Psoas muscle (tissue), 8 donors: ENCODE results near the gene TYW3. TPM values are rescaled to one million over a fixed set of nuclear protein-coding genes. Genes with fewer than 3 reads are reported as not detected.

Experiments
- ATAC-seq, 4 donors: fragments of 200-7000 bp; cut with Tn5 transposase; one replicate each; pipeline ENCODE4 v1.9.1; 2020; ENCODE audit warnings: moderate library complexity in 3 of 4, mild to moderate bottlenecking in 2 of 4
- DNase-seq, 2 donors: peaks; one replicate each; pipeline ENCODE4 v3.0.0-alpha.2; 2020
- H3K27ac ChIP-seq: fragments of 200-600 bp; one replicate; pipeline ENCODE4 v1.8.0; 2022
- H3K27me3 ChIP-seq, 3 donors: fragments of 200-600 bp in 1 of 3; one replicate each; pipeline versions ENCODE4 v1.6.1 to v1.8.0; 2013 to 2022; ENCODE audit warnings: low read length in 2 of 3, mild to moderate bottlenecking in 2 of 3, moderate library complexity in 1 of 3; ENCODE audit not compliant: insufficient read depth in 3 of 3
- H3K36me3 ChIP-seq, 2 donors: fragments of 200-600 bp in 1 of 2; one replicate each; pipeline versions ENCODE4 v1.6.1 to v1.8.0; 2013 to 2022; ENCODE audit warnings: low read depth in 1 of 2, mild to moderate bottlenecking in 1 of 2, moderate library complexity in 1 of 2; ENCODE audit not compliant: insufficient read depth in 1 of 2
- H3K4me1 ChIP-seq: fragments of 200-600 bp; one replicate; pipeline ENCODE4 v1.8.0; 2022
- H3K4me3 ChIP-seq: fragments of 200-600 bp; one replicate; pipeline ENCODE4 v1.8.0; 2022; ENCODE audit warnings: mild to moderate bottlenecking
- H3K9me3 ChIP-seq: fragments of 200-600 bp; one replicate; pipeline ENCODE4 v1.8.0; 2022
- WGBS, 3 donors: extraction: QIAGEN DNeasy Blood & Tissue Kit; methylation state at CpG; one replicate each; pipeline versions ENCODE4 v1.1.6 to v1.1.7; 2013; 5-methylcytosine and 5-hydroxymethylcytosine counted together
- intact Hi-C, 2 donors: fragments of 100-400 bp; cut with DNase I; formaldehyde crosslinking; loops; one replicate each; pipeline versions ENCODE4 v1.11.0 to v1.14.2; 2022
- polyA plus RNA-seq, 3 donors: library from polyadenylated mRNA; stranded (reverse); fragments of 200-250 nt; gene quantifications; one replicate each; pipeline ENCODE4 v1.2.3, GENCODE V29; 2013
- total RNA-seq, 4 donors: library from RNA; stranded (reverse); fragmentation: NEBNext Ultra II Directional in 2 of 4; extraction: Animal tissue kit (Norgen Biotek cat#: 25700) in 2 of 4; gene quantifications; one replicate each; pipeline versions ENCODE4 v1.2.1 to v1.2.4, GENCODE V29; 2021 to 2023
- TF ChIP-seq, protein P1 (sequence below): fragments of 200-600 bp; IDR thresholded peaks from one replicate; pipeline ENCODE4 v1.8.0; 2022; ENCODE audit warnings: antibody characterized with exemption
- donor health status: healthy with polysubstance abuse.
- donor health status: DM: no; HTN: no; CAD: no; lungs with moderate emphysema.
- donor health status: Bipolar disorder and iron deficiency.
- donor health status: healthy.
- donor health status: DM: yes; HTN: yes; CAD: no.
- donor health status: DM: no; HTN: no; CAD: no.
- donor health status: DM: no; HTN: no; CAD: no.
- donor health status: DM: yes; HTN: yes; CAD: no.

TYW3 gene
- total and polyA plus RNA-seq, 7 donors: 7.1 to 21.5 (median 9.8) TPM

DNA sequence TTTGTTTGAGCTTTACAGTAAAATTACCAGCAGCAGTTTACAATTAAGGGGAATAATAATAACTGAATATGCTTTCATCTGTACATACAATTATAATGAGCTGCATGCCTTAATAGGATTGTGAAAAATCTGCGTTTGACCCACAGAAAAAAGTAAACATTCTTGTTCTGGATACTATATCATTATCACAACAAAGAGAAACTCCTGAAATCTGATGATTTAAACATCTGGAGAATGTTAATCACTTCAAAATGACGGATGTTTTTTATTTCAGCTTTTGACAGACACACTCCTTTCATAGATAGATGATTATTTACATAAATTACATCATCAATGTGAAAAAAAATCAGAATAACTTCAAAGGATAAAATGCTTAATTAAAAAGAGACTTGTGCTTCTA lies 58.5 kb downstream of the TYW3 start:
- Histone ChIP-seq H3K27me3 (peaks cover 0 to 4% (median 0%) of the 10 kb centered on the region in 3 donors), H3K27ac (no peak overlapping the region), H3K4me3 (no peak overlapping the region), H3K36me3 (no peaks in the 10 kb centered on the region), H3K9me3 (no peaks in the 10 kb centered on the region), H3K4me1 (no peaks in the 10 kb centered on the region)
- DNase-seq (no peak), ATAC-seq (no peak)
- intact Hi-C loops: no loop called here
- TF ChIP-seq, protein P1, sequence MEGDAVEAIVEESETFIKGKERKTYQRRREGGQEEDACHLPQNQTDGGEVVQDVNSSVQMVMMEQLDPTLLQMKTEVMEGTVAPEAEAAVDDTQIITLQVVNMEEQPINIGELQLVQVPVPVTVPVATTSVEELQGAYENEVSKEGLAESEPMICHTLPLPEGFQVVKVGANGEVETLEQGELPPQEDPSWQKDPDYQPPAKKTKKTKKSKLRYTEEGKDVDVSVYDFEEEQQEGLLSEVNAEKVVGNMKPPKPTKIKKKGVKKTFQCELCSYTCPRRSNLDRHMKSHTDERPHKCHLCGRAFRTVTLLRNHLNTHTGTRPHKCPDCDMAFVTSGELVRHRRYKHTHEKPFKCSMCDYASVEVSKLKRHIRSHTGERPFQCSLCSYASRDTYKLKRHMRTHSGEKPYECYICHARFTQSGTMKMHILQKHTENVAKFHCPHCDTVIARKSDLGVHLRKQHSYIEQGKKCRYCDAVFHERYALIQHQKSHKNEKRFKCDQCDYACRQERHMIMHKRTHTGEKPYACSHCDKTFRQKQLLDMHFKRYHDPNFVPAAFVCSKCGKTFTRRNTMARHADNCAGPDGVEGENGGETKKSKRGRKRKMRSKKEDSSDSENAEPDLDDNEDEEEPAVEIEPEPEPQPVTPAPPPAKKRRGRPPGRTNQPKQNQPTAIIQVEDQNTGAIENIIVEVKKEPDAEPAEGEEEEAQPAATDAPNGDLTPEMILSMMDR: no peak
- WGBS, 3 donors: 10 to 14% (median 13%) methylated on average over 2 of the region's 2 CpGs

DNA sequence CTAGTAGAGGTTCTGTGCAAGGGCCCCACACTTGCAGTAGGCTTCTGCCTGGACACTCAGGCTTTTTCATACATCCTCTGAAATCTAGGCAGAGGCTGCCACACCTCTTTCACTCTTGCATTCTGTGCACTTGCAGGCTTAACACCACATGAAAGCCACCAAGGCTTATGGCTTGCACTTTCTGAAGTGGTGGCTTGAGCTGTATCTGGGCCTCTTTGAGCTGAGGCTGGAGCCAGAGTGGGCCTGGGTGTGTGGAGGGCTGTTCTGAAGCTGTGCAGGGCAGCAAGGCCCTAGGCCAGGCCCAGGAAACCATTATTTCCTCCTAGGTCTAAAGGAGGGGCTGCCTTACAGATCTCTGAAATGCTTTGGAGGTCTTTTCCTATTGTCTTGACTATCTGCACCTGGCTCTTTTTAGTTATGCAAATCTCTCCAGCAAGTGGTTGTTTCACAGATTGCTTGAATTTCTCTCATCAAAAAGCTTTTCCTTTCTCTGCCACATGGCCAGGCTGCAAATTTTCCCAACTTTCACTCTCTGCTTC lies 66.2 kb downstream of the TYW3 start:
- Histone ChIP-seq H3K4me1 (no peaks in the 10 kb centered on the region), H3K4me3 (no peak overlapping the region), H3K27me3 (no peaks in the 10 kb centered on the region), H3K36me3 (no peaks in the 10 kb centered on the region), H3K27ac (no peak overlapping the region), H3K9me3 (no peaks in the 10 kb centered on the region)
- no peak for DNase-seq
- ATAC-seq: no peak
- TF ChIP-seq, protein P1: no peak
- intact Hi-C loops: no loop called here

DNA sequence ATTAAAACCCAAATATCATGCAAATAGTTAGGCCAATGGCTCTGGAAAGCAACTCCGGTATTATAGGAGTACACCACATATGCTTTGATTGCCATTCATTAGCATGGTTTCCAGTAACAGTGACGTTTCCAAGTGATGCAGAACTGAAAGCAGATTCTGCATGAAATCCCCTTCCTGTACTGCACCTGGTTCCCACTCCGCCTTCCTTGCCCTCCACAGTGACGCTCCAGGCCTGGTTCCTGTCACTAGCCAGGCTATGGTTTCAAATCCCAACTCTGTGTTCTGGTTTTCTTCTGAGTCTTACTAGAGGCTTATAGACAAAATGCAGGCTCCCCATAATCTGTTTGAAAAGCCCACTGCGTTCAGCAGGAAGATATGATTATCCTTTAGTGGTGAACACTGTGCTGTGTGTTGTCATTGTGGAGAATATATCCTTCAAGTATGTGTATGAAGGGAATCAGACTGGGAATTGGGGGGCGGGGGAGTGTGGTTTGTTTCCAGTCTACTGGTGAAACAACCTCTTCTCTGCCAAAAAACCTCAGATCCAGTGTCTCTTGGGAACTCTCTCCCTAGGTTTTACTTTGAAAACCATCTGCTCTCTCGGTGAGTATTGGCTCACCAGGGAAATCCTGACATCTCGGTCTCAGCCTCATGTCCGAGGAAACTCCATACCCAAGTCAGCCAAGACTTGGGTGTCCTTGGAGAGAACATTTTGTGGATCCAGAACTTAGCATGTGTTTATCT lies 78.7 kb downstream of the TYW3 start:
- no peak for DNase-seq
- no peaks in the 10 kb centered on the region for H3K36me3 ChIP-seq
- 48 to 59% (median 54%) methylated on average over 9 of the region's 9 CpGs for WGBS, 3 donors

DNA sequence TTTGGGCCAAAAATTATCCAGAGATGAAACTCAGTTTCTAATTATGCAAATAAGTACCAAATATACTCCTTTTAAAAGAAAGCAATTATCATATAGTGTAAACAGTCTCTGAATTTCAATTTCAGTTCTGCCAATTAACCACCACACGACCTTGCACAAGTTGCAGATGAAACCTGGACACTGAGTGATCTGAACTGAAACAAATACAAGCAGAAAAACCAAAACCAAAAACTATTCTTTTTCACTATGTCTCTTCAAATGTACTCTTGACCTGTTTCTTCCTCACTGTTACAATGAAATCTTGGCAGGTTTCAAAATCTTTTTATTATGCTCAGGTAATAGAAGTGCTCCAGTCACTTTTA lies 79.2 kb downstream of the TYW3 start:
- 25 to 45% (median 36%) methylated on average over 1 of the region's 1 CpG for WGBS, 3 donors
- DNase-seq (no peak), ATAC-seq (no peak)
- Histone ChIP-seq H3K36me3 (no peaks in the 10 kb centered on the region), H3K4me3 (no peak overlapping the region), H3K4me1 (no peaks in the 10 kb centered on the region), H3K9me3 (no peaks in the 10 kb centered on the region), H3K27ac (no peak overlapping the region), H3K27me3 (no peaks in the 10 kb centered on the region)
- intact Hi-C loops: no loop called here
- TF ChIP-seq, protein P1: no peak

More for the DNA sequence above, 78.7 kb downstream of the TYW3 start:
- Histone ChIP-seq H3K9me3 (no peaks in the 10 kb centered on the region), H3K4me3 (no peak overlapping the region), H3K27ac (no peak overlapping the region), H3K27me3 (no peaks in the 10 kb centered on the region), H3K4me1 (no peaks in the 10 kb centered on the region)
- ATAC-seq: no peak
- intact Hi-C loops: no loop called here
- TF ChIP-seq, protein P1: no peak

Other genes with a start within 250 kb of the TYW3 start
- not detected for gene LRRC53, start 220.5 kb upstream of the TYW3 start, total RNA-seq
- not detected for gene LRRC53, start 220.5 kb upstream of the TYW3 start, polyA plus RNA-seq
- under 1 TPM in 1 of 4 donors, not detected in 3; 0.04 TPM for gene ERICH3, start 59.4 kb upstream of the TYW3 start, total RNA-seq
- gene ERICH3, start 59.4 kb upstream of the TYW3 start, polyA plus RNA-seq: under 1 TPM in 1 of 3 donors, not detected in 2; 0.12 TPM
- gene CRYZ, start 102 bp upstream of the TYW3 start, total RNA-seq: 10 to 100 TPM in 3 of 4 donors, 1 to 10 TPM in 1; 7.6 to 36.1 (median 12.6) TPM
- gene CRYZ, start 102 bp upstream of the TYW3 start, polyA plus RNA-seq: 10 to 100 TPM in 2 of 3 donors, 1 to 10 TPM in 1; 9.9 to 18.6 (median 18.2) TPM